HEK293 (cell line): ENCODE results near the gene KRT7.

Source experiments
- KLF16 ChIP-seq: fragments of 450-650 bp; formaldehyde crosslinking; IDR thresholded peaks from 2 replicates; pipeline ENCODE4 v1.5.1; 2017; ENCODE audit warnings: missing biosample characterization, missing genetic modification characterization
- ZNF311 ChIP-seq: fragments of 450-650 bp; formaldehyde crosslinking; IDR thresholded peaks from 2 replicates; pipeline ENCODE4 v1.5.1; 2017; ENCODE audit warnings: missing biosample characterization, missing genetic modification characterization, borderline replicate concordance
- ZNF654 ChIP-seq: fragments of 450-650 bp; formaldehyde crosslinking; IDR thresholded peaks from 2 replicates; pipeline ENCODE4 v1.5.1; 2016; ENCODE audit warnings: low read depth, missing biosample characterization, missing genetic modification characterization
- TF ChIP-seq, protein P1 (sequence below): fragments of 450-650 bp; formaldehyde crosslinking; IDR thresholded peaks from 2 replicates; pipeline ENCODE4 v1.5.1; 2016; ENCODE audit warnings: missing biosample characterization, missing genetic modification characterization

DNA sequence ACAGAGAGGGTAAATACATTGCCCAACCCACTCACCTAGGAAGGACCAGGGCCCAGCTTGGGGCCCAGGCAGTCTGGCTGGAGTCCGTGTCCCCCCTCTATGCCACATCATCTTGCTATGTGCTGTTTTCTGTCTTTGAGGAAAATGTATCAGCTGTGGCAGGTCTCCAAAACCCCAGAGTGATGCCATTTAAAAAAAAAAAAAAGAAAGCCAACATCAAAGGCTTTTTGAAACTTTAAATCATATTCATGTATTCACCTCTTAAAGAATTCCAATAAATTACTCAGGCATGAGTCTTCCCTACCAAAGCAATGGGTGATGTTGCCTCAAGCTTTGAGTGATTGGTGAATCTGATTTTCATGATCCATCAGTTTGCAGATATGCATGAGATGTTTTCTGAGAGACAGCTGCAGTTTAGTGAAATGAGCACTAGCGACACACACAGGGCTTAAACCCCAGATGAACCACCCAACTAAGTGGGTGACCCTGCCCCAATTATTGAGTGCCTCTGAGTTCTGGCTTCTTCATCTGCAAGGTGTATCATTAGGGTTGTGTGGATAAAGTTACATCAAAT is 52.2 kb downstream of the KRT7 start:
- TF ChIP-seq ZNF654 (tag by site-specific recombination) (no peak), ZNF311 (tag by site-specific recombination) (no peak), KLF16 (tag by site-specific recombination) (no peak)
- TF ChIP-seq, protein P1, sequence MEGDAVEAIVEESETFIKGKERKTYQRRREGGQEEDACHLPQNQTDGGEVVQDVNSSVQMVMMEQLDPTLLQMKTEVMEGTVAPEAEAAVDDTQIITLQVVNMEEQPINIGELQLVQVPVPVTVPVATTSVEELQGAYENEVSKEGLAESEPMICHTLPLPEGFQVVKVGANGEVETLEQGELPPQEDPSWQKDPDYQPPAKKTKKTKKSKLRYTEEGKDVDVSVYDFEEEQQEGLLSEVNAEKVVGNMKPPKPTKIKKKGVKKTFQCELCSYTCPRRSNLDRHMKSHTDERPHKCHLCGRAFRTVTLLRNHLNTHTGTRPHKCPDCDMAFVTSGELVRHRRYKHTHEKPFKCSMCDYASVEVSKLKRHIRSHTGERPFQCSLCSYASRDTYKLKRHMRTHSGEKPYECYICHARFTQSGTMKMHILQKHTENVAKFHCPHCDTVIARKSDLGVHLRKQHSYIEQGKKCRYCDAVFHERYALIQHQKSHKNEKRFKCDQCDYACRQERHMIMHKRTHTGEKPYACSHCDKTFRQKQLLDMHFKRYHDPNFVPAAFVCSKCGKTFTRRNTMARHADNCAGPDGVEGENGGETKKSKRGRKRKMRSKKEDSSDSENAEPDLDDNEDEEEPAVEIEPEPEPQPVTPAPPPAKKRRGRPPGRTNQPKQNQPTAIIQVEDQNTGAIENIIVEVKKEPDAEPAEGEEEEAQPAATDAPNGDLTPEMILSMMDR (tag by site-specific recombination), result no peak
